DMS53 treated with DMSO at 0.1 percent for 48 hours (cell line): Measurements from ENCODE around the gene TBC1D5.
A peak's percentile ranks its signal among the peaks of the same experiment; 100 is the strongest.
"Not testable (repeated sequence)": the region's sequence is repeated elsewhere in the genome, so short reads cannot be mapped to it uniquely, and the experiment has no call there.

Experiments
- DNase-seq: peaks from one replicate; lab custom pipeline; 2025; ENCODE audit not compliant: unreplicated experiment; lab: John Stamatoyannopoulos, UW

The TBC1D5 gene

GRCh38 chr3:17714473-17714872 is 28.0 kb downstream of the TBC1D5 start:
- DNase-seq: no peak

- no peak for DNase-seq
These were observed 33.1 kb downstream of the TBC1D5 start for GRCh38 chr3:17709236-17709810.

- DNase-seq: no peak
These were observed 34.5 kb downstream of the TBC1D5 start for GRCh38 chr3:17707813-17708543.

GRCh38 chr3:17705991-17706390 is 36.4 kb downstream of the TBC1D5 start:
- DNase-seq: not testable (repeated sequence)

GRCh38 chr3:17699815-17700214 is 42.6 kb downstream of the TBC1D5 start:
- DNase-seq: not testable (repeated sequence)

- DNase-seq: not testable (repeated sequence)
These were observed 46.8 kb downstream of the TBC1D5 start for GRCh38 chr3:17695665-17696064.

- DNase-seq: not testable (repeated sequence)
These were observed 48.8 kb downstream of the TBC1D5 start for GRCh38 chr3:17693670-17693999.

- peak; percentile 27 for DNase-seq
These were observed 49.4 kb downstream of the TBC1D5 start for GRCh38 chr3:17692846-17693669.

GRCh38 chr3:17687566-17687965 is 54.9 kb downstream of the TBC1D5 start:
- DNase-seq: no peak

GRCh38 chr3:17686613-17687012 is 55.8 kb downstream of the TBC1D5 start:
- DNase-seq: no peak

GRCh38 chr3:17683542-17684207 is 58.8 kb downstream of the TBC1D5 start:
- DNase-seq: no peak

- DNase-seq: no peak
These were observed 61.9 kb downstream of the TBC1D5 start for GRCh38 chr3:17680530-17680929.

- DNase-seq: no peak
These were observed 64.2 kb downstream of the TBC1D5 start for GRCh38 chr3:17678116-17678741.

GRCh38 chr3:17674082-17674686 is 68.2 kb downstream of the TBC1D5 start:
- no peak for DNase-seq

GRCh38 chr3:17672506-17672905 is 69.9 kb downstream of the TBC1D5 start:
- no peak for DNase-seq

- no peak for DNase-seq
These were observed 71.7 kb downstream of the TBC1D5 start for GRCh38 chr3:17670749-17671148.

- no peak for DNase-seq
These were observed 77.5 kb downstream of the TBC1D5 start for GRCh38 chr3:17664923-17665322.

GRCh38 chr3:17656264-17656663 is 86.2 kb downstream of the TBC1D5 start:
- DNase-seq: no peak

GRCh38 chr3:17655743-17656142 is 86.7 kb downstream of the TBC1D5 start:
- DNase-seq: no peak

GRCh38 chr3:17649748-17650147 is 92.7 kb downstream of the TBC1D5 start:
- not testable (repeated sequence) for DNase-seq
